NCI-H345 treated with DMSO at 0.1 percent for 48 hours (cell line): Measurements from ENCODE around the gene ENDOV.

Experiments used
- DNase-seq: peaks from one replicate; lab custom pipeline; 2025; ENCODE audit not compliant: unreplicated experiment; lab: John Stamatoyannopoulos, UW

Gene ENDOV

GRCh38 chr17:80430446-80431245 lies 15.7 kb downstream of the ENDOV start:
- no peak for DNase-seq

- DNase-seq, result no peak
Observed at GRCh38 chr17:80431246-80432195, 16.6 kb downstream of the ENDOV start.

GRCh38 chr17:80432350-80432955 lies 17.5 kb downstream of the ENDOV start:
- no peak for DNase-seq

- no peak for DNase-seq
Observed at GRCh38 chr17:80432961-80433550, 18.1 kb downstream of the ENDOV start.

- no peak for DNase-seq
Observed at GRCh38 chr17:80433916-80434666, 19.1 kb downstream of the ENDOV start.

- DNase-seq, result no peak
Observed at GRCh38 chr17:80437532-80437931, 22.6 kb downstream of the ENDOV start.

- DNase-seq, result no peak
Observed at GRCh38 chr17:80438806-80439205, 23.8 kb downstream of the ENDOV start.

- DNase-seq, result no peak
Observed at GRCh38 chr17:80439499-80439898, 24.5 kb downstream of the ENDOV start.

GRCh38 chr17:80441133-80441578 lies 26.2 kb downstream of the ENDOV start:
- no peak for DNase-seq

- DNase-seq, result no peak
Observed at GRCh38 chr17:80441598-80442322, 26.8 kb downstream of the ENDOV start.

GRCh38 chr17:80442323-80442659 lies 27.3 kb downstream of the ENDOV start:
- no peak for DNase-seq

- DNase-seq, result no peak
Observed at GRCh38 chr17:80442764-80443163, 27.8 kb downstream of the ENDOV start.

GRCh38 chr17:80443498-80443897 lies 28.5 kb downstream of the ENDOV start:
- no peak for DNase-seq

GRCh38 chr17:80443916-80444643 lies 29.1 kb downstream of the ENDOV start:
- DNase-seq, result peak; percentile 49

GRCh38 chr17:80444644-80444979 lies 29.6 kb downstream of the ENDOV start:
- no peak for DNase-seq

- no peak for DNase-seq
Observed at GRCh38 chr17:80445007-80445725, 30.2 kb downstream of the ENDOV start.

- DNase-seq, result no peak
Observed at GRCh38 chr17:80445726-80446110, 30.8 kb downstream of the ENDOV start.

GRCh38 chr17:80446645-80447405 lies 31.9 kb downstream of the ENDOV start:
- no peak for DNase-seq
